Measurements from ENCODE around the gene ZMAT1. TPM values are rescaled to one million over a fixed set of nuclear protein-coding genes. Genes with fewer than 3 reads are reported as not detected.
"Not testable (repeated sequence)": the region's sequence is repeated elsewhere in the genome, so short reads cannot be mapped to it uniquely, and the experiment has no call there.

ZMAT1 gene
- total RNA-seq: 1 to 10 TPM; 1.6 to 3.6 TPM

GRCh38 chrX:101931488-101932248 lies at the start of gene ZMAT1:
Gene ZMAT1 (minus strand): TSS chrX:101932027. CDS start chrX:101932008, 19 bp downstream.
- CTCF ChIA-PET: interaction anchor here (0.8 kb wide), 1 partner anchor 1323 kb away, joined by 4 read pairs; no protein-coding TSS in a partner anchor
- Mint-ChIP-seq H3K27me3 (no peaks in the 10 kb centered on the region), H3K36me3 (peaks cover 7% of the 10 kb centered on the region), H3K4me3 (peak within 1 kb of the TSS; percentile 73), H3K27ac (peak within 1 kb of the TSS; percentile 88), H3K9me3 (ENCODE audit: low read depth) (peaks cover 8% of the 10 kb centered on the region), H3K4me1 (peaks cover 12% of the 10 kb centered on the region)
- ATAC-seq (peak; percentile 89), DNase-seq (peak; percentile 94)

- CTCF ChIA-PET: no interaction called here
Measured at GRCh38 chrX:101977106-101977505, 45.3 kb upstream of the ZMAT1 start.

GRCh38 chrX:101973066-101973465 lies 41.2 kb upstream of the ZMAT1 start:
- CTCF ChIA-PET: no interaction called here

More at GRCh38 chrX:101977106-101977505, 45.3 kb upstream of the ZMAT1 start:
- Mint-ChIP-seq H3K27ac (no peak overlapping the region), H3K27me3 (no peaks in the 10 kb centered on the region), H3K36me3 (no peaks in the 10 kb centered on the region), H3K4me1 (no peaks in the 10 kb centered on the region), H3K4me3 (no peak overlapping the region), H3K9me3 (ENCODE audit: low read depth) (no peaks in the 10 kb centered on the region)
- DNase-seq (no peak), ATAC-seq (no peak)

GRCh38 chrX:101964923-101965539 lies 33.2 kb upstream of the ZMAT1 start:
- CTCF ChIA-PET; H3K27ac Mint-ChIP-seq; H3K9me3 Mint-ChIP-seq (ENCODE audit: low read depth); DNase-seq; H3K4me1 Mint-ChIP-seq; H3K4me3 Mint-ChIP-seq; H3K36me3 Mint-ChIP-seq; H3K27me3 Mint-ChIP-seq; ATAC-seq: not testable (repeated sequence)

More at GRCh38 chrX:101973066-101973465, 41.2 kb upstream of the ZMAT1 start:
- no peak overlapping the region for H3K4me3 Mint-ChIP-seq
- H3K36me3 Mint-ChIP-seq: no peaks in the 10 kb centered on the region
- no peaks in the 10 kb centered on the region for H3K9me3 Mint-ChIP-seq (ENCODE audit: low read depth)
- no peak for DNase-seq
- H3K27ac Mint-ChIP-seq: no peak overlapping the region
- ATAC-seq: no peak
- no peaks in the 10 kb centered on the region for H3K4me1 Mint-ChIP-seq
- H3K27me3 Mint-ChIP-seq: no peaks in the 10 kb centered on the region

- H3K36me3 Mint-ChIP-seq: no peaks in the 10 kb centered on the region
- H3K27me3 Mint-ChIP-seq: peaks cover 5% of the 10 kb centered on the region
- H3K4me1 Mint-ChIP-seq: peaks cover 14% of the 10 kb centered on the region
- no peak for ATAC-seq
- DNase-seq: no peak
- no peak overlapping the region for H3K4me3 Mint-ChIP-seq
- peaks cover 4% of the 10 kb centered on the region for H3K9me3 Mint-ChIP-seq (ENCODE audit: low read depth)
- H3K27ac Mint-ChIP-seq: no peak overlapping the region
- CTCF ChIA-PET: no interaction called here
Measured at GRCh38 chrX:101958139-101958538, 26.3 kb upstream of the ZMAT1 start.

- DNase-seq (no peak), ATAC-seq (no peak)
- Mint-ChIP-seq H3K27me3 (peaks cover 5% of the 10 kb centered on the region), H3K36me3 (no peaks in the 10 kb centered on the region), H3K4me3 (no peak overlapping the region), H3K27ac (no peak overlapping the region), H3K9me3 (ENCODE audit: low read depth) (peaks cover under 1% of the 10 kb centered on the region), H3K4me1 (peaks cover 14% of the 10 kb centered on the region)
- CTCF ChIA-PET: no interaction called here
Measured at GRCh38 chrX:101957174-101957573, 25.3 kb upstream of the ZMAT1 start.

GRCh38 chrX:101956556-101956955 lies 24.7 kb upstream of the ZMAT1 start:
- CTCF ChIA-PET: no interaction called here
- H3K4me1 Mint-ChIP-seq: peaks cover 14% of the 10 kb centered on the region
- H3K9me3 Mint-ChIP-seq (ENCODE audit: low read depth): no peaks in the 10 kb centered on the region
- peaks cover 5% of the 10 kb centered on the region for H3K27me3 Mint-ChIP-seq
- H3K27ac Mint-ChIP-seq: no peak overlapping the region
- DNase-seq (no peak), ATAC-seq (no peak)
- no peaks in the 10 kb centered on the region for H3K36me3 Mint-ChIP-seq
- H3K4me3 Mint-ChIP-seq: no peak overlapping the region

- no peak for DNase-seq
- Mint-ChIP-seq H3K4me1 (no peaks in the 10 kb centered on the region), H3K9me3 (ENCODE audit: low read depth) (no peaks in the 10 kb centered on the region), H3K36me3 (no peaks in the 10 kb centered on the region), H3K4me3 (no peak overlapping the region), H3K27ac (no peak overlapping the region), H3K27me3 (peaks cover 5% of the 10 kb centered on the region)
- CTCF ChIA-PET: no interaction called here
- ATAC-seq: no peak
Measured at GRCh38 chrX:101950581-101950980, 18.8 kb upstream of the ZMAT1 start.

GRCh38 chrX:101932249-101932570 lies 383 bp upstream of the ZMAT1 start:
- H3K4me3 Mint-ChIP-seq: peak overlapping the region; percentile 67
- DNase-seq: no peak
- H3K9me3 Mint-ChIP-seq (ENCODE audit: low read depth): peaks cover 8% of the 10 kb centered on the region
- H3K36me3 Mint-ChIP-seq: peaks cover 7% of the 10 kb centered on the region
- no peaks in the 10 kb centered on the region for H3K27me3 Mint-ChIP-seq
- peaks cover 12% of the 10 kb centered on the region for H3K4me1 Mint-ChIP-seq
- CTCF ChIA-PET: interaction anchor here (0.8 kb wide), 1 partner anchor 1322 kb away, joined by 4 read pairs; no protein-coding TSS in a partner anchor
- no peak for ATAC-seq
- peak overlapping the region; percentile 88 for H3K27ac Mint-ChIP-seq

- H3K4me1 Mint-ChIP-seq: peaks cover 12% of the 10 kb centered on the region
- H3K36me3 Mint-ChIP-seq: peaks cover 7% of the 10 kb centered on the region
- H3K27ac Mint-ChIP-seq: peak overlapping the region; percentile 67
- ATAC-seq: no peak
- H3K27me3 Mint-ChIP-seq: no peaks in the 10 kb centered on the region
- CTCF ChIA-PET: no interaction called here
- no peak for DNase-seq
- H3K9me3 Mint-ChIP-seq (ENCODE audit: low read depth): peaks cover 8% of the 10 kb centered on the region
- H3K4me3 Mint-ChIP-seq: peak overlapping the region; percentile 73
Measured at GRCh38 chrX:101931136-101931487, 715 bp downstream of the ZMAT1 start.

- DNase-seq: no peak
- CTCF ChIA-PET: no interaction called here
- H3K27ac Mint-ChIP-seq: no peak overlapping the region
- H3K36me3 Mint-ChIP-seq: no peaks in the 10 kb centered on the region
- ATAC-seq: no peak
- peaks cover under 1% of the 10 kb centered on the region for H3K4me1 Mint-ChIP-seq
- no peaks in the 10 kb centered on the region for H3K9me3 Mint-ChIP-seq (ENCODE audit: low read depth)
- no peaks in the 10 kb centered on the region for H3K27me3 Mint-ChIP-seq
- H3K4me3 Mint-ChIP-seq: no peak overlapping the region
Measured at GRCh38 chrX:101925733-101926132, 6.1 kb downstream of the ZMAT1 start.

- H3K36me3 Mint-ChIP-seq: no peaks in the 10 kb centered on the region
- H3K27me3 Mint-ChIP-seq: no peaks in the 10 kb centered on the region
- H3K9me3 Mint-ChIP-seq (ENCODE audit: low read depth): peaks cover 2% of the 10 kb centered on the region
- no peak overlapping the region for H3K27ac Mint-ChIP-seq
- DNase-seq: no peak
- no peak overlapping the region for H3K4me3 Mint-ChIP-seq
- no peak for ATAC-seq
- CTCF ChIA-PET: no interaction called here
- H3K4me1 Mint-ChIP-seq: no peaks in the 10 kb centered on the region
Measured at GRCh38 chrX:101918751-101919150, 13.1 kb downstream of the ZMAT1 start.

- Mint-ChIP-seq H3K36me3 (no peaks in the 10 kb centered on the region), H3K4me1 (no peaks in the 10 kb centered on the region), H3K9me3 (ENCODE audit: low read depth) (no peaks in the 10 kb centered on the region), H3K27me3 (no peaks in the 10 kb centered on the region), H3K27ac (no peak overlapping the region), H3K4me3 (no peak overlapping the region)
- DNase-seq (no peak), ATAC-seq (no peak)
- CTCF ChIA-PET: no interaction called here
Measured at GRCh38 chrX:101906136-101906796, 25.6 kb downstream of the ZMAT1 start.

GRCh38 chrX:101904996-101905395 lies 26.8 kb downstream of the ZMAT1 start:
- Mint-ChIP-seq H3K4me1 (no peaks in the 10 kb centered on the region), H3K36me3 (no peaks in the 10 kb centered on the region)

More at GRCh38 chrX:101904996-101905395, 26.8 kb downstream of the ZMAT1 start:
- Mint-ChIP-seq H3K27me3 (no peaks in the 10 kb centered on the region), H3K27ac (no peak overlapping the region), H3K9me3 (ENCODE audit: low read depth) (no peaks in the 10 kb centered on the region), H3K4me3 (no peak overlapping the region)
- CTCF ChIA-PET: no interaction called here
- DNase-seq (no peak), ATAC-seq (no peak)
